ENCODE measurements around the gene RUNDC1. TPM values are rescaled to one million over a fixed set of nuclear protein-coding genes. Genes with fewer than 3 reads are reported as not detected.

Gene RUNDC1
- total and polyA plus RNA-seq, 2 of the 8 experiments (the other 6 are each of a cell fraction or from before 2014, with no cell fraction given): 7.9 to 11.9 TPM

DNA sequence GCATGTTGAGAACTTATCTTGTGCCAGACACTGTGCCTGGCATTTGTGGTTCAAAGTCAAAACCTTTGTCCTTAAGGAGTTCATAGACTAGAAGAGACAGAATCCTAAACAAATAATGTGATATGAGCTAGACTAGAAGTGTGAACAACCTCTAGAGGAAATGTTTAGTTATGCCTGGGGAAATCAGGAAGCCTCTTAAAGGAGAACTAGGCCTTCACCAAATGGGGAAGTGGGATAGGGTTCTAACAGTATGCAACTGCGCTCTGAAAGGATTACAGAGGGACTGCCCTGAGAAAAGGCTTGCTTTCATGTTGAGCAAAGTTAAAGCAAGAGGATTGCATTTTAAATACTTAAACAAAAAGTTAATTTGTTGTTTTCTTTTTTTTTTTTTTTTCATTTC is 4.9 kb downstream of the RUNDC1 start:
- WGBS, 2 experiments (ENCODE audit: extremely low coverage in 1 of 2, insufficient coverage in 1 of 2, insufficient read length in 1 of 2, insufficient replicate concordance in 2 of 2, low coverage in 1 of 2, low lambda C conversion rate in 2 of 2, missing lambda C conversion rate in 1 of 2): 0% methylated on average over 1 of the region's 1 CpG; no CpG with 5 or more reads in 1 of the 2 experiments
- Histone ChIP-seq H4K8ac (ENCODE audit: extremely low read depth, insufficient read depth, low read length) (no peak overlapping the region), H2AFZ (ENCODE audit: low read length) (no peak overlapping the region), H2AK5ac (ENCODE audit: low read depth, low read length) (no peak overlapping the region), H3K9ac (replicated peaks in 1 of 4; ENCODE audit: extremely low read depth in 1 of 4, low read depth in 3 of 4, low read length in 3 of 4) (no peak overlapping the region), H4K5ac (ENCODE audit: insufficient read length, low read depth, low read length) (no peak overlapping the region), H3K14ac (ENCODE audit: insufficient read length) (no peak overlapping the region), H3K79me1 (ENCODE audit: low read depth, low read length) (peaks cover 6% of the 10 kb centered on the region; the same call in 1 of the 2 replicates), H2BK12ac (ENCODE audit: low read depth, low read length) (no peak overlapping the region), H2BK5ac (ENCODE audit: low read depth, low read length) (no peak overlapping the region), H3K23me2 (ENCODE audit: low read depth, low read length) (peaks cover 7% of the 10 kb centered on the region), H3K23ac (ENCODE audit: insufficient read length) (no peak overlapping the region), H2BK120ac (replicated peaks; ENCODE audit: low read depth, low read length) (no peak overlapping the region), H3K4me2 (ENCODE audit: insufficient read depth in 1 of 2, low read depth in 2 of 2, low read length in 2 of 2) (no peak overlapping the region), H3K27me3 (replicated peaks in 1 of 4; ENCODE audit: control insufficient read depth in 3 of 4, extremely low read depth in 1 of 4, insufficient read depth in 3 of 4, low read length in 3 of 4) (no peaks in the 10 kb centered on the region), H3K36me3 (ENCODE audit: control insufficient read depth in 2 of 4, insufficient read depth in 4 of 4, low read length in 3 of 4) (peaks cover 6 to 32% (median 21%) of the 10 kb centered on the region in 4 experiments; a peak in 6 of 8 replicates), H4K20me1 (replicated peaks in 1 of 2; ENCODE audit: control insufficient read depth in 1 of 2, insufficient read depth in 2 of 2, low read length in 2 of 2) (peaks cover 0 to 3% of the 10 kb centered on the region in 2 experiments), H3K18ac (ENCODE audit: extremely low read depth, low read length) (no peak overlapping the region), H3K4ac (replicated peaks; ENCODE audit: insufficient read length, low read depth, low read length) (no peak overlapping the region), H4K91ac (replicated peaks; ENCODE audit: insufficient read length, low read length) (no peak overlapping the region), H2BK20ac (ENCODE audit: low read length) (no peak overlapping the region), H3K4me1 (replicated peaks in 1 of 4; ENCODE audit: control insufficient read depth in 3 of 4, insufficient read depth in 4 of 4, low read length in 3 of 4) (peaks cover 0 to 8% (median 3%) of the 10 kb centered on the region in 4 experiments; a peak in 2 of 7 replicates), H3K79me2 (ENCODE audit: control insufficient read depth in 1 of 2, insufficient read depth in 2 of 2, low read length in 2 of 2) (peaks cover 0 to 17% of the 10 kb centered on the region in 2 experiments; a peak in 3 of 4 replicates), H3K4me3 (ENCODE audit: extremely low read depth in 1 of 4, insufficient read depth in 2 of 4, low read depth in 3 of 4, low read length in 4 of 4) (no peak overlapping the region), H3K9me3 (ENCODE audit: insufficient read depth in 2 of 2, low read depth in 1 of 2, low read length in 1 of 2) (no peaks in the 10 kb centered on the region), H2BK15ac (ENCODE audit: low read length) (no peak overlapping the region), H3K27ac (ENCODE audit: low read depth, low read length) (no peak overlapping the region), H3K56ac (replicated peaks; ENCODE audit: insufficient read length, low read depth, low read length) (no peak overlapping the region)
- ChIA-PET POLR2A (ENCODE audit: partially characterized antibody) (interaction anchor here (0.6 to 7.1 kb wide), 3 partner anchors 12 to 672 kb away, joined by 3 to 57 read pairs (median 3); partner anchors contain the start of gene RPL27), CTCF (ENCODE audit: partially characterized antibody) (interaction anchor here (0.6 to 3.3 kb wide), 3 partner anchors 12 to 376 kb away, joined by 3 to 14 read pairs (median 4); partner anchors contain the start of genes RPL27 and TUBG1)
- TF ChIP-seq KDM4A (IDR thresholded peaks at IDR 0.05; ENCODE audit: low read depth, low read length, severe bottlenecking): no peak
- no peak for TF ChIP-seq SIRT6 (IDR thresholded peaks at IDR 0.05; ENCODE audit: low read length)
- TF ChIP-seq SP1 (IDR thresholded peaks at IDR 0.05; ENCODE audit: low read depth, low read length): no peak
- TF ChIP-seq FOSL1 (IDR thresholded peaks at IDR 0.05; ENCODE audit: insufficient read depth, low read depth, low read length): no peak
- no peak for TF ChIP-seq PHF8 (conservative IDR thresholded peaks at IDR 0.05; ENCODE audit: low read depth, low read length)
- no peak for TF ChIP-seq POLR2A (IDR thresholded peaks at IDR 0.05; ENCODE audit: control extremely low read depth in 1 of 2, low read depth in 2 of 2, low read length in 2 of 2)
- TF ChIP-seq, protein P1, sequence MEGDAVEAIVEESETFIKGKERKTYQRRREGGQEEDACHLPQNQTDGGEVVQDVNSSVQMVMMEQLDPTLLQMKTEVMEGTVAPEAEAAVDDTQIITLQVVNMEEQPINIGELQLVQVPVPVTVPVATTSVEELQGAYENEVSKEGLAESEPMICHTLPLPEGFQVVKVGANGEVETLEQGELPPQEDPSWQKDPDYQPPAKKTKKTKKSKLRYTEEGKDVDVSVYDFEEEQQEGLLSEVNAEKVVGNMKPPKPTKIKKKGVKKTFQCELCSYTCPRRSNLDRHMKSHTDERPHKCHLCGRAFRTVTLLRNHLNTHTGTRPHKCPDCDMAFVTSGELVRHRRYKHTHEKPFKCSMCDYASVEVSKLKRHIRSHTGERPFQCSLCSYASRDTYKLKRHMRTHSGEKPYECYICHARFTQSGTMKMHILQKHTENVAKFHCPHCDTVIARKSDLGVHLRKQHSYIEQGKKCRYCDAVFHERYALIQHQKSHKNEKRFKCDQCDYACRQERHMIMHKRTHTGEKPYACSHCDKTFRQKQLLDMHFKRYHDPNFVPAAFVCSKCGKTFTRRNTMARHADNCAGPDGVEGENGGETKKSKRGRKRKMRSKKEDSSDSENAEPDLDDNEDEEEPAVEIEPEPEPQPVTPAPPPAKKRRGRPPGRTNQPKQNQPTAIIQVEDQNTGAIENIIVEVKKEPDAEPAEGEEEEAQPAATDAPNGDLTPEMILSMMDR (IDR thresholded peaks at IDR 0.05; ENCODE audit: control extremely low read depth in 1 of 3, insufficient read depth in 1 of 3, low read depth in 1 of 3, low read length in 3 of 3): no peak
- no peak for TF ChIP-seq KDM5A (IDR thresholded peaks at IDR 0.05; ENCODE audit: low read length)
- TF ChIP-seq NANOG (IDR thresholded peaks at IDR 0.05; ENCODE audit: insufficient read depth, low read depth, low read length, poor library complexity, severe bottlenecking): no peak
- FAIRE-seq (no peak), DNase-seq (ENCODE audit: low read depth in 1 of 2, low spot score in 2 of 2) (no peak)
